Measurements from ENCODE around the gene SCP2. TPM values are rescaled to one million over a fixed set of nuclear protein-coding genes. Genes with fewer than 3 reads are reported as not detected.
A peak's percentile ranks its signal among the peaks of the same experiment; 100 is the strongest.

The SCP2 gene
- total RNA-seq, 2 experiments from 2014 or later = 22.7 to 27.0 TPM

- ChIA-PET CTCF (interaction anchor here (0.6 to 1.3 kb wide), 3 partner anchors 14 to 277 kb away, joined by 3 to 8 read pairs (median 3); partner anchors contain the start of gene ECHDC2), POLR2A (interaction anchor here (1.1 to 1.4 kb wide), 2 partner anchors 22 to 23 kb away, joined by 3 read pairs; partner anchors contain the start of gene SCP2)
- Histone ChIP-seq H3K36me3 (ENCODE audit: insufficient read depth, low read length) (peaks cover 10% of the 10 kb centered on the region), H3K4me3 (ENCODE audit: low read length) (no peak overlapping the region), H3K27me3 (ENCODE audit: control insufficient read depth in 1 of 2, insufficient read depth in 2 of 2, low read length in 2 of 2) (no peaks in the 10 kb centered on the region), H3K27ac (ENCODE audit: low read depth in 1 of 2, low read length in 2 of 2) (no peak overlapping the region), H3K9me3 (ENCODE audit: control insufficient read depth in 1 of 2, insufficient read depth in 1 of 2, low read length in 2 of 2) (no peaks in the 10 kb centered on the region), H3K4me1 (ENCODE audit: insufficient read depth, low read length) (no peaks in the 10 kb centered on the region)
- Mint-ChIP-seq H3K4me1 (ENCODE audit: low read depth) (no peaks in the 10 kb centered on the region), H3K27ac (no peak overlapping the region), H3K9me3 (no peaks in the 10 kb centered on the region), H3K27me3 (no peaks in the 10 kb centered on the region), H3K36me3 (ENCODE audit: low read depth) (peaks cover 32% of the 10 kb centered on the region), H3K4me3 (no peak overlapping the region)
- peak; percentile 37 for TF ChIP-seq CTCF (IDR thresholded peaks at IDR 0.05)
- ATAC-seq (ENCODE audit: poor library complexity) (peak; percentile 71), DNase-seq (peak in 8 of 14 experiments; percentile 13 to 52 (median 35))
- intact Hi-C loops (cut with DNase I, micrococcal nuclease) = loop anchor here in 1 of 2 experiments (5.0 kb wide), 1 partner anchor 277 kb away; no protein-coding TSS in a partner anchor
Measured at GRCh38 chr1:52904927-52905698, 22.0 kb upstream of the SCP2 start.

GRCh38 chr1:52906135-52906603 is 20.9 kb upstream of the SCP2 start:
- intact Hi-C loops (cut with DNase I, micrococcal nuclease) = loop anchor here in 1 of 2 experiments (5.0 kb wide), 1 partner anchor 276 kb away; no protein-coding TSS in a partner anchor
- Mint-ChIP-seq H3K27me3 (no peaks in the 10 kb centered on the region), H3K36me3 (ENCODE audit: low read depth) (peaks cover 41% of the 10 kb centered on the region), H3K27ac (no peak overlapping the region), H3K4me3 (no peak overlapping the region), H3K9me3 (no peaks in the 10 kb centered on the region), H3K4me1 (ENCODE audit: low read depth) (no peaks in the 10 kb centered on the region)
- ChIA-PET POLR2A (interaction anchor here (1.4 kb wide), 1 partner anchor 24 kb away, joined by 3 read pairs; no protein-coding TSS in a partner anchor), CTCF (no interaction called here)
- no peak for ATAC-seq (ENCODE audit: poor library complexity)
- Histone ChIP-seq H3K4me3 (ENCODE audit: low read length) (no peak overlapping the region), H3K27me3 (ENCODE audit: control insufficient read depth in 1 of 2, insufficient read depth in 2 of 2, low read length in 2 of 2) (no peaks in the 10 kb centered on the region), H3K4me1 (ENCODE audit: insufficient read depth, low read length) (no peaks in the 10 kb centered on the region), H3K36me3 (ENCODE audit: insufficient read depth, low read length) (peaks cover 11% of the 10 kb centered on the region), H3K27ac (ENCODE audit: low read depth in 1 of 2, low read length in 2 of 2) (no peak overlapping the region), H3K9me3 (ENCODE audit: control insufficient read depth in 1 of 2, insufficient read depth in 1 of 2, low read length in 2 of 2) (no peaks in the 10 kb centered on the region)
- DNase-seq = no peak
- TF ChIP-seq CTCF (IDR thresholded peaks at IDR 0.05) = no peak

- no peak for DNase-seq
- H3K9me3 Mint-ChIP-seq = no peaks in the 10 kb centered on the region
- intact Hi-C loops (cut with DNase I, micrococcal nuclease) = loop anchor here in 1 of 2 experiments (5.0 kb wide), 1 partner anchor 275 kb away; no protein-coding TSS in a partner anchor
- ChIA-PET CTCF (no interaction called here), POLR2A (no interaction called here)
- H3K27me3 Mint-ChIP-seq = no peaks in the 10 kb centered on the region
- no peak overlapping the region for H3K27ac Mint-ChIP-seq
- no peaks in the 10 kb centered on the region for H3K4me1 ChIP-seq (ENCODE audit: insufficient read depth, low read length)
- no peaks in the 10 kb centered on the region for H3K4me1 Mint-ChIP-seq (ENCODE audit: low read depth)
- peaks cover 43% of the 10 kb centered on the region for H3K36me3 Mint-ChIP-seq (ENCODE audit: low read depth)
- ATAC-seq (ENCODE audit: poor library complexity) = no peak
- H3K27me3 ChIP-seq (ENCODE audit: control insufficient read depth in 1 of 2, insufficient read depth in 2 of 2, low read length in 2 of 2) = no peaks in the 10 kb centered on the region
- no peak for TF ChIP-seq CTCF (IDR thresholded peaks at IDR 0.05)
- H3K27ac ChIP-seq (ENCODE audit: low read depth in 1 of 2, low read length in 2 of 2) = no peak overlapping the region
- H3K9me3 ChIP-seq (ENCODE audit: control insufficient read depth in 1 of 2, insufficient read depth in 1 of 2, low read length in 2 of 2) = no peaks in the 10 kb centered on the region
- no peak overlapping the region for H3K4me3 ChIP-seq (ENCODE audit: low read length)
- no peak overlapping the region for H3K4me3 Mint-ChIP-seq
- H3K36me3 ChIP-seq (ENCODE audit: insufficient read depth, low read length) = peaks cover 18% of the 10 kb centered on the region
Measured at GRCh38 chr1:52907068-52907811, 19.8 kb upstream of the SCP2 start.

All from CD4-positive, alpha-beta T cell (primary cell).